Liver (tissue), 9 donors: ENCODE measurements around the gene JADE3. TPM values are rescaled to one million over a fixed set of nuclear protein-coding genes. Genes with fewer than 3 reads are reported as not detected.
"Not testable (repeated sequence)": the region's sequence is repeated elsewhere in the genome, so short reads cannot be mapped to it uniquely, and the experiment has no call there.

Source experiments
- DNase-seq: peaks from one replicate; pipeline ENCODE4 v3.0.0-alpha.2; 2017; ENCODE audit warnings: low spot score
- H3K27ac ChIP-seq, 2 donors: one replicate each; pipeline ENCODE4 v1.7.0; 2013; ENCODE audit warnings: inconsistent platforms in 2 of 2, low read length in 2 of 2, control low read depth in 1 of 2, low read depth in 1 of 2, mild to moderate bottlenecking in 1 of 2
- H3K27me3 ChIP-seq, 4 donors: one replicate each; pipeline versions ENCODE4 v1.6.1 to v1.7.0; 2013; ENCODE audit warnings: low read length in 3 of 4, inconsistent platforms in 1 of 4, mild to moderate bottlenecking in 1 of 4, moderate library complexity in 1 of 4; ENCODE audit not compliant: control insufficient read depth in 4 of 4, insufficient read depth in 4 of 4
- H3K36me3 ChIP-seq, 4 donors: one replicate each; pipeline versions ENCODE4 v1.6.1 to v1.7.0; 2013; ENCODE audit warnings: low read length in 3 of 4, mild to moderate bottlenecking in 3 of 4, low read depth in 1 of 4, moderate library complexity in 1 of 4; ENCODE audit not compliant: control insufficient read depth in 4 of 4, insufficient read depth in 3 of 4
- H3K4me1 ChIP-seq, 4 donors: one replicate each; pipeline versions ENCODE4 v1.6.1 to v1.7.0; 2013; ENCODE audit warnings: low read length in 3 of 4, mild to moderate bottlenecking in 3 of 4, moderate library complexity in 1 of 4; ENCODE audit not compliant: control insufficient read depth in 4 of 4, insufficient read depth in 4 of 4
- H3K4me3 ChIP-seq, 3 donors: one replicate each; pipeline versions ENCODE4 v1.6.1 to v1.7.0; 2013; ENCODE audit warnings: low read length in 3 of 3, control low read depth in 1 of 3, low read depth in 1 of 3, mild to moderate bottlenecking in 1 of 3
- H3K9ac ChIP-seq, 2 donors: one replicate each; pipeline ENCODE4 v1.7.0; 2013; ENCODE audit warnings: low read length in 2 of 2, mild to moderate bottlenecking in 2 of 2, moderate library complexity in 2 of 2, control low read depth in 1 of 2, low read depth in 1 of 2
- H3K9me3 ChIP-seq, 4 donors: one replicate each; pipeline versions ENCODE4 v1.6.1 to v1.7.0; 2013; ENCODE audit warnings: low read length in 3 of 4; ENCODE audit not compliant: control insufficient read depth in 4 of 4
- ATF3 ChIP-seq: IDR thresholded peaks from 2 replicates; pipeline ENCODE4 v1.6.1; 2016; ENCODE audit warnings: antibody characterized with exemption
- EGR1 ChIP-seq, 2 donors: IDR thresholded peaks; 2 replicates each; pipeline ENCODE4 v1.6.1; 2016 to 2018; ENCODE audit warnings: antibody characterized with exemption in 2 of 2, low read depth in 2 of 2
- FOXA1 ChIP-seq: IDR thresholded peaks from 2 replicates; pipeline ENCODE4 v1.6.1; 2016; ENCODE audit warnings: antibody characterized with exemption
- FOXA2 ChIP-seq: IDR thresholded peaks from 2 replicates; pipeline ENCODE4 v1.6.1; 2016; ENCODE audit warnings: antibody characterized with exemption
- GABPA ChIP-seq, 2 donors: IDR thresholded peaks in 1 of 2; conservative IDR thresholded peaks in 1 of 2; 2 replicates each; pipeline ENCODE4 v1.6.1; 2016; ENCODE audit warnings: antibody characterized with exemption in 2 of 2, mild to moderate bottlenecking in 1 of 2, moderate library complexity in 1 of 2
- HNF4A ChIP-seq, 2 donors: conservative IDR thresholded peaks; 2 replicates each; pipeline ENCODE4 v1.6.1; 2016; ENCODE audit warnings: antibody characterized with exemption in 2 of 2, mild to moderate bottlenecking in 2 of 2
- HNF4G ChIP-seq: IDR thresholded peaks from 2 replicates; pipeline ENCODE4 v1.6.1; 2016; ENCODE audit warnings: antibody characterized with exemption
- JUND ChIP-seq, 2 donors: IDR thresholded peaks; 2 replicates each; pipeline ENCODE4 v1.6.1; 2016; ENCODE audit warnings: antibody characterized with exemption in 2 of 2
- MAX ChIP-seq: IDR thresholded peaks from 2 replicates; pipeline ENCODE4 v1.6.1; 2016; ENCODE audit warnings: antibody characterized with exemption
- RXRA ChIP-seq, 2 donors: IDR thresholded peaks; 2 replicates each; pipeline ENCODE4 v1.6.1; 2017 to 2018; ENCODE audit warnings: antibody characterized with exemption in 2 of 2, mild to moderate bottlenecking in 1 of 2
- TAF1 ChIP-seq: conservative IDR thresholded peaks from 2 replicates; pipeline ENCODE4 v1.6.1; 2016; ENCODE audit warnings: antibody characterized with exemption, mild to moderate bottlenecking
- YY1 ChIP-seq: IDR thresholded peaks from 2 replicates; pipeline ENCODE4 v1.6.1; 2016; ENCODE audit warnings: antibody characterized with exemption, mild to moderate bottlenecking
- WGBS: extraction: QIAGEN DNeasy Blood & Tissue Kit; methylation state at CpG from one replicate; pipeline ENCODE4 v1.1.7; 2013; 5-methylcytosine and 5-hydroxymethylcytosine counted together
- polyA plus RNA-seq, 2 donors: library from polyadenylated mRNA; stranded (reverse) in 1 of 2; unstranded in 1 of 2; fragments of 200-250 nt in 1 of 2; fragments of >200 nt in 1 of 2; fragmentation: Nextera tagmentation in 1 of 2; extraction: Ambion mirVana in 1 of 2; gene quantifications; one replicate each; pipeline versions ENCODE4 v1.2.1 to v1.2.3, GENCODE V29; 2013 to 2015
- total RNA-seq, 2 donors: library from RNA; depleted of rRNA; stranded (reverse); fragments of >200 nt; gene quantifications; one replicate each; pipeline ENCODE4 v1.2.3, GENCODE V29; 2014
- TF ChIP-seq, protein P1 (sequence below): IDR thresholded peaks from 2 replicates; pipeline ENCODE4 v1.6.1; 2016; ENCODE audit warnings: antibody characterized with exemption
- TF ChIP-seq, protein P2 (sequence below): fragments of 150-350 bp; IDR thresholded peaks from 2 replicates; pipeline ENCODE4 v1.5.1; 2017; ENCODE audit warnings: improper control_type of control experiment, low read depth, low read length; ENCODE audit not compliant: missing input control
- TF ChIP-seq, protein P3 (sequence below): IDR thresholded peaks from 2 replicates; pipeline ENCODE4 v1.6.1; 2016; ENCODE audit warnings: antibody characterized with exemption, mild to moderate bottlenecking
- donor health status: healthy.
- donor health status: healthy.
- donor health status: healthy.
- donor health status: healthy.
- donor health status: healthy.

Gene JADE3
- total and polyA plus RNA-seq, 4 donors: 2.6 to 9.0 (median 5.2) TPM

GRCh38 chrX:46953597-46953996 is 41.4 kb downstream of the JADE3 start (continued):
- TF ChIP-seq, protein P1, sequence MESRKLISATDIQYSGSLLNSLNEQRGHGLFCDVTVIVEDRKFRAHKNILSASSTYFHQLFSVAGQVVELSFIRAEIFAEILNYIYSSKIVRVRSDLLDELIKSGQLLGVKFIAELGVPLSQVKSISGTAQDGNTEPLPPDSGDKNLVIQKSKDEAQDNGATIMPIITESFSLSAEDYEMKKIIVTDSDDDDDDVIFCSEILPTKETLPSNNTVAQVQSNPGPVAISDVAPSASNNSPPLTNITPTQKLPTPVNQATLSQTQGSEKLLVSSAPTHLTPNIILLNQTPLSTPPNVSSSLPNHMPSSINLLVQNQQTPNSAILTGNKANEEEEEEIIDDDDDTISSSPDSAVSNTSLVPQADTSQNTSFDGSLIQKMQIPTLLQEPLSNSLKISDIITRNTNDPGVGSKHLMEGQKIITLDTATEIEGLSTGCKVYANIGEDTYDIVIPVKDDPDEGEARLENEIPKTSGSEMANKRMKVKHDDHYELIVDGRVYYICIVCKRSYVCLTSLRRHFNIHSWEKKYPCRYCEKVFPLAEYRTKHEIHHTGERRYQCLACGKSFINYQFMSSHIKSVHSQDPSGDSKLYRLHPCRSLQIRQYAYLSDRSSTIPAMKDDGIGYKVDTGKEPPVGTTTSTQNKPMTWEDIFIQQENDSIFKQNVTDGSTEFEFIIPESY: no peak

- no peaks in the 10 kb centered on the region for H3K36me3 ChIP-seq
- no peak overlapping the region for H3K9ac ChIP-seq
- H3K27ac ChIP-seq: no peak overlapping the region
- peaks cover 6 to 29% (median 22%) of the 10 kb centered on the region in 4 donors for H3K4me1 ChIP-seq
- no peaks in the 10 kb centered on the region for H3K27me3 ChIP-seq
- no peak for TF ChIP-seq ATF3
- TF ChIP-seq HNF4A (conservative IDR thresholded peaks at IDR 0.05): no peak
- TF ChIP-seq, protein P1: no peak
- no peak for TF ChIP-seq MAX
- no peak for TF ChIP-seq GABPA (IDR thresholded peaks at IDR 0.05 in 1 of 2, conservative IDR thresholded peaks at IDR 0.05 in 1 of 2)
- 91% methylated on average over 2 of the region's 2 CpGs for WGBS
- no peak overlapping the region for H3K4me3 ChIP-seq
- H3K9me3 ChIP-seq: no peaks in the 10 kb centered on the region
- DNase-seq: no peak
Observed at GRCh38 chrX:46954716-46955115, 42.5 kb downstream of the JADE3 start.

DNA sequence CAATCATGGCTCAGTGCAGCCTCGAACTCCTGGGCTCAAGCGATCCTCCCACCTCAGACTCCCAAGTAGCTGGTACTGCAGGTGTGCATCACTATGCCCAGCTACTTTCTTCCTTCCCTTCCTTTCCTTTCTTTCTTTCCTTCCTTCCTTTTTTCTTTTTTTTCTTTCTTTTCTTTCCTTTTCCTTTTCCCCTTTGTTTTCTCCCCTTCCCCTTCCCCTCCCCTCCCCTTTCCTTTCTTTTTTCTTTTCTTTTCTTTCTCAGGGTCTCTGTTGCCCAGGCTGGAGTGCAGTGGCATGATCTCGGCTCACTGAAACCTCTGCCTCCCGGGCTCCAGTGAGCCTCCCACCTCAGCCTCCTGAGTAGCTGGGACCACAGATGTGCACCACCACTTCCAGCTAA is 44.4 kb downstream of the JADE3 start:
- not testable (repeated sequence) for H3K9ac ChIP-seq, H3K27me3 ChIP-seq, H3K4me3 ChIP-seq, DNase-seq, H3K36me3 ChIP-seq, H3K27ac ChIP-seq, H3K9me3 ChIP-seq
- 85% methylated on average over 4 of the region's 4 CpGs for WGBS
- peaks cover 6 to 37% (median 26%) of the 10 kb centered on the region in 4 donors for H3K4me1 ChIP-seq

DNA sequence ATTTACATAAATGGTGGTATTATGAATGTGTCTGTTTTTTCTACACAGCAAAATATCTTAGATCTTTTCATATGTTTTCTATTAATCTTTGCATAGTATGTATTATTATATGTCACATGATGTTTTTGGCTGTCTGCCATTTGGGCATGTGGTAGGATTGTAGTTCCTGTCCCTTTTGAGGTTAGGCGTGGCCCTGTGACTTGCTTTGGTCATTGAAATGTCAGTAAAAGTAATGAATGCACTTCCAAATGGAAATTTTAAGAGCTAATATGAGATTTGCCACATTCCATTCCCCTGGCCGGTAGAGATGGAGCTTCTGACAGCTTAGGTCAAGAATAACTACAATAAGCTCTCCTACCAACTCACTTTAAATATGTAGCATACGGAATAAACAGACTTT is 45.1 kb downstream of the JADE3 start:
- no peaks in the 10 kb centered on the region for H3K36me3 ChIP-seq
- H3K4me1 ChIP-seq: peaks cover 6 to 34% (median 25%) of the 10 kb centered on the region in 4 donors
- H3K9me3 ChIP-seq: no peaks in the 10 kb centered on the region
- WGBS: 81% methylated on average over 3 of the region's 3 CpGs
- no peak overlapping the region for H3K4me3 ChIP-seq
- no peak for DNase-seq
- no peak overlapping the region for H3K27ac ChIP-seq
- H3K27me3 ChIP-seq: no peaks in the 10 kb centered on the region
- no peak overlapping the region for H3K9ac ChIP-seq
- TF ChIP-seq RXRA (IDR thresholded peaks at IDR 0.05) (no peak), GABPA (IDR thresholded peaks at IDR 0.05 in 1 of 2, conservative IDR thresholded peaks at IDR 0.05 in 1 of 2) (no peak), FOXA1 (no peak), TAF1 (no peak), HNF4G (no peak), EGR1 (IDR thresholded peaks at IDR 0.05; ENCODE audit: low read depth in 2 of 2) (no peak), JUND (IDR thresholded peaks at IDR 0.05) (no peak), FOXA2 (no peak), HNF4A (conservative IDR thresholded peaks at IDR 0.05) (no peak), ATF3 (no peak), YY1 (no peak)
- TF ChIP-seq, protein P2, sequence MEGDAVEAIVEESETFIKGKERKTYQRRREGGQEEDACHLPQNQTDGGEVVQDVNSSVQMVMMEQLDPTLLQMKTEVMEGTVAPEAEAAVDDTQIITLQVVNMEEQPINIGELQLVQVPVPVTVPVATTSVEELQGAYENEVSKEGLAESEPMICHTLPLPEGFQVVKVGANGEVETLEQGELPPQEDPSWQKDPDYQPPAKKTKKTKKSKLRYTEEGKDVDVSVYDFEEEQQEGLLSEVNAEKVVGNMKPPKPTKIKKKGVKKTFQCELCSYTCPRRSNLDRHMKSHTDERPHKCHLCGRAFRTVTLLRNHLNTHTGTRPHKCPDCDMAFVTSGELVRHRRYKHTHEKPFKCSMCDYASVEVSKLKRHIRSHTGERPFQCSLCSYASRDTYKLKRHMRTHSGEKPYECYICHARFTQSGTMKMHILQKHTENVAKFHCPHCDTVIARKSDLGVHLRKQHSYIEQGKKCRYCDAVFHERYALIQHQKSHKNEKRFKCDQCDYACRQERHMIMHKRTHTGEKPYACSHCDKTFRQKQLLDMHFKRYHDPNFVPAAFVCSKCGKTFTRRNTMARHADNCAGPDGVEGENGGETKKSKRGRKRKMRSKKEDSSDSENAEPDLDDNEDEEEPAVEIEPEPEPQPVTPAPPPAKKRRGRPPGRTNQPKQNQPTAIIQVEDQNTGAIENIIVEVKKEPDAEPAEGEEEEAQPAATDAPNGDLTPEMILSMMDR: no peak
- TF ChIP-seq, protein P3, sequence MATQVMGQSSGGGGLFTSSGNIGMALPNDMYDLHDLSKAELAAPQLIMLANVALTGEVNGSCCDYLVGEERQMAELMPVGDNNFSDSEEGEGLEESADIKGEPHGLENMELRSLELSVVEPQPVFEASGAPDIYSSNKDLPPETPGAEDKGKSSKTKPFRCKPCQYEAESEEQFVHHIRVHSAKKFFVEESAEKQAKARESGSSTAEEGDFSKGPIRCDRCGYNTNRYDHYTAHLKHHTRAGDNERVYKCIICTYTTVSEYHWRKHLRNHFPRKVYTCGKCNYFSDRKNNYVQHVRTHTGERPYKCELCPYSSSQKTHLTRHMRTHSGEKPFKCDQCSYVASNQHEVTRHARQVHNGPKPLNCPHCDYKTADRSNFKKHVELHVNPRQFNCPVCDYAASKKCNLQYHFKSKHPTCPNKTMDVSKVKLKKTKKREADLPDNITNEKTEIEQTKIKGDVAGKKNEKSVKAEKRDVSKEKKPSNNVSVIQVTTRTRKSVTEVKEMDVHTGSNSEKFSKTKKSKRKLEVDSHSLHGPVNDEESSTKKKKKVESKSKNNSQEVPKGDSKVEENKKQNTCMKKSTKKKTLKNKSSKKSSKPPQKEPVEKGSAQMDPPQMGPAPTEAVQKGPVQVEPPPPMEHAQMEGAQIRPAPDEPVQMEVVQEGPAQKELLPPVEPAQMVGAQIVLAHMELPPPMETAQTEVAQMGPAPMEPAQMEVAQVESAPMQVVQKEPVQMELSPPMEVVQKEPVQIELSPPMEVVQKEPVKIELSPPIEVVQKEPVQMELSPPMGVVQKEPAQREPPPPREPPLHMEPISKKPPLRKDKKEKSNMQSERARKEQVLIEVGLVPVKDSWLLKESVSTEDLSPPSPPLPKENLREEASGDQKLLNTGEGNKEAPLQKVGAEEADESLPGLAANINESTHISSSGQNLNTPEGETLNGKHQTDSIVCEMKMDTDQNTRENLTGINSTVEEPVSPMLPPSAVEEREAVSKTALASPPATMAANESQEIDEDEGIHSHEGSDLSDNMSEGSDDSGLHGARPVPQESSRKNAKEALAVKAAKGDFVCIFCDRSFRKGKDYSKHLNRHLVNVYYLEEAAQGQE: no peak
